NB4 (cell line): Measurements from ENCODE around the gene USP30.
"Not testable (repeated sequence)": the region's sequence is repeated elsewhere in the genome, so short reads cannot be mapped to it uniquely, and the experiment has no call there.

Experiments
- DNase-seq: peaks from one replicate; pipeline ENCODE4 v3.0.0; 2010; ENCODE audit warnings: low read depth
- H3K4me3 ChIP-seq: one replicate; pipeline ENCODE4 v1.5.1; 2011; ENCODE audit warnings: mild to moderate bottlenecking, low read depth, low read length, moderate library complexity
- MYC ChIP-seq: IDR thresholded peaks from 2 replicates; pipeline ENCODE4 v1.6.1; 2011; ENCODE audit warnings: low read depth, low read length
- POLR2A ChIP-seq: IDR thresholded peaks from 2 replicates; pipeline ENCODE4 v1.6.1; 2011; ENCODE audit warnings: mild to moderate bottlenecking; ENCODE audit not compliant: insufficient read length; ENCODE audit errors: extremely low read depth
- TF ChIP-seq, protein P1 (sequence below): IDR thresholded peaks from one replicate; pipeline ENCODE4 v1.5.1; 2012; ENCODE audit warnings: low read depth, low read length
- TF ChIP-seq, protein P2 (sequence below): IDR thresholded peaks from 2 replicates; pipeline ENCODE4 v1.6.1; 2011; ENCODE audit warnings: low read depth, low read length

Gene USP30

GRCh38 chr12:109016978-109017377, 35.4 kb upstream of the USP30 start:
- TF ChIP-seq MYC (no peak), POLR2A (no peak)
- TF ChIP-seq, protein P1, sequence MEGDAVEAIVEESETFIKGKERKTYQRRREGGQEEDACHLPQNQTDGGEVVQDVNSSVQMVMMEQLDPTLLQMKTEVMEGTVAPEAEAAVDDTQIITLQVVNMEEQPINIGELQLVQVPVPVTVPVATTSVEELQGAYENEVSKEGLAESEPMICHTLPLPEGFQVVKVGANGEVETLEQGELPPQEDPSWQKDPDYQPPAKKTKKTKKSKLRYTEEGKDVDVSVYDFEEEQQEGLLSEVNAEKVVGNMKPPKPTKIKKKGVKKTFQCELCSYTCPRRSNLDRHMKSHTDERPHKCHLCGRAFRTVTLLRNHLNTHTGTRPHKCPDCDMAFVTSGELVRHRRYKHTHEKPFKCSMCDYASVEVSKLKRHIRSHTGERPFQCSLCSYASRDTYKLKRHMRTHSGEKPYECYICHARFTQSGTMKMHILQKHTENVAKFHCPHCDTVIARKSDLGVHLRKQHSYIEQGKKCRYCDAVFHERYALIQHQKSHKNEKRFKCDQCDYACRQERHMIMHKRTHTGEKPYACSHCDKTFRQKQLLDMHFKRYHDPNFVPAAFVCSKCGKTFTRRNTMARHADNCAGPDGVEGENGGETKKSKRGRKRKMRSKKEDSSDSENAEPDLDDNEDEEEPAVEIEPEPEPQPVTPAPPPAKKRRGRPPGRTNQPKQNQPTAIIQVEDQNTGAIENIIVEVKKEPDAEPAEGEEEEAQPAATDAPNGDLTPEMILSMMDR = no peak
- TF ChIP-seq, protein P2, sequence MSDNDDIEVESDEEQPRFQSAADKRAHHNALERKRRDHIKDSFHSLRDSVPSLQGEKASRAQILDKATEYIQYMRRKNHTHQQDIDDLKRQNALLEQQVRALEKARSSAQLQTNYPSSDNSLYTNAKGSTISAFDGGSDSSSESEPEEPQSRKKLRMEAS = no peak
- no peak for DNase-seq
- no peak overlapping the region for H3K4me3 ChIP-seq

GRCh38 chr12:109018296-109018695, 34.1 kb upstream of the USP30 start:
- H3K4me3 ChIP-seq = no peak overlapping the region
- DNase-seq = no peak
- TF ChIP-seq, protein P2 = no peak
- TF ChIP-seq, protein P1 = no peak
- no peak for TF ChIP-seq MYC
- no peak for TF ChIP-seq POLR2A

DNA sequence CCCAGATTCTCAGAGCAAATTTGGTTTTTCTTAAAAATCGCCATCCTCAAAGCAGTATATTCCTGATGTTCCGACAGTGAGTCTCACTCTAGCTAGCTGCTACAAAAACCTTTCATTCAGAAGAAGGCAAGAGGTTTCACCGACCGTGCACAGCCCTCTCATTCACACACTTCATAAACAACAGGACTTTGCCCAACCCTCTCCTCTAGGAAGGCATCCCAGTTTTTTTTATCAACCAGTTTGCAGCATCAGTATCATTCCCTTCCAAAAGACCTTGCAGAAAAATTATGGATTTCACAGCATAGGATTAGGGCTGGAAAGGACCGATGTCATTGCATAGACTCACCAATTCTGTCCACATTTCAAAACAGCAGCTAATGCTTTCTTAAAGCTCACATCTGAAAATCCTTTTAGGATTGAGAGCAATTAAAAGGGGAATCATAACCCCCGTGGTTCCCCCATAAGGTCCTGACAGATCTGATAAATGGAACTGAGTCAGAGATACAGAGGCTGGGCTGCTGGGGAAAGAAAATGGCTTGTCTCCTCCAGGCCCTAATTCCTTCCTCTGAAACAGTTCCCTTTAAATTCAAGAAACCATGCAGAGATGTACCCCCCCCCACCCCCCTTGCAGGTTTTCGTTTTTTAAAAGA, 32.1 kb upstream of the USP30 start:
- no peak for TF ChIP-seq MYC
- TF ChIP-seq, protein P2 = no peak
- TF ChIP-seq POLR2A = no peak
- TF ChIP-seq, protein P1 = no peak
- no peak for DNase-seq

GRCh38 chr12:109020796-109021380, 31.5 kb upstream of the USP30 start, which contains the start of gene SVOP:
Gene SVOP, minus strand, starts transcription at chr12:109021068. Its CDS starts 200 bp downstream, at chr12:109020868.
- no peak within 1 kb of the TSS for H3K4me3 ChIP-seq
- peak; percentile 81 for DNase-seq
- TF ChIP-seq, protein P2 = no peak
- TF ChIP-seq MYC = no peak
- TF ChIP-seq, protein P1 = no peak
- TF ChIP-seq POLR2A = no peak

More for the DNA sequence above, 32.1 kb upstream of the USP30 start:
- no peak overlapping the region for H3K4me3 ChIP-seq

- peak; percentile 34 for DNase-seq
- H3K4me3 ChIP-seq = no peak overlapping the region
- TF ChIP-seq, protein P1 = no peak
- TF ChIP-seq POLR2A (no peak), MYC (no peak)
- TF ChIP-seq, protein P2 = no peak
These were observed 24.6 kb upstream of the USP30 start for GRCh38 chr12:109027767-109028166.

- not testable (repeated sequence) for DNase-seq, H3K4me3 ChIP-seq
These were observed 23.8 kb upstream of the USP30 start for GRCh38 chr12:109028624-109029023.
